Measurements from ENCODE around the gene UBALD2. TPM values are rescaled to one million over a fixed set of nuclear protein-coding genes. Genes with fewer than 3 reads are reported as not detected.
"Not testable (repeated sequence)": the region's sequence is repeated elsewhere in the genome, so short reads cannot be mapped to it uniquely, and the experiment has no call there.

UBALD2 gene
- total RNA-seq, 2 donors from 2014 or later: 36.0 to 46.0 TPM

GRCh38 chr17:76297436-76297835 lies 32.3 kb downstream of the UBALD2 start:
- no peak overlapping the region for H3K27ac ChIP-seq (ENCODE audit: low read depth, low read length)
- no peaks in the 10 kb centered on the region for H3K4me1 ChIP-seq (ENCODE audit: control insufficient read depth, insufficient read depth, low read length)
- 98 to 100% methylated on average over 2 to 3 of the region's 3 CpGs for WGBS, 2 experiments (ENCODE audit: insufficient coverage in 1 of 2, insufficient read length in 1 of 2)
- Mint-ChIP-seq H3K36me3 (ENCODE audit: low read depth) (peaks cover 12% of the 10 kb centered on the region), H3K9me3 (no peaks in the 10 kb centered on the region), H3K4me1 (no peaks in the 10 kb centered on the region), H3K27ac (no peak overlapping the region), H3K4me3 (no peak overlapping the region), H3K27me3 (ENCODE audit: insufficient read depth) (no peaks in the 10 kb centered on the region)
- H3K36me3 ChIP-seq (ENCODE audit: control insufficient read depth, insufficient read depth, low read length): no peaks in the 10 kb centered on the region
- H3K4me3 ChIP-seq (ENCODE audit: low read length): no peak overlapping the region
- DNase-seq: no peak
- no peaks in the 10 kb centered on the region for H3K9me3 ChIP-seq (ENCODE audit: control insufficient read depth, low read length)
- no peak overlapping the region for H3K9ac ChIP-seq (ENCODE audit: extremely low read depth, low read length, poor library complexity, severe bottlenecking)
- no peak for TF ChIP-seq CTCF (conservative IDR thresholded peaks at IDR 0.05)
- no peaks in the 10 kb centered on the region for H3K27me3 ChIP-seq (ENCODE audit: control insufficient read depth, insufficient read depth, low read length, poor library complexity, severe bottlenecking)

DNA sequence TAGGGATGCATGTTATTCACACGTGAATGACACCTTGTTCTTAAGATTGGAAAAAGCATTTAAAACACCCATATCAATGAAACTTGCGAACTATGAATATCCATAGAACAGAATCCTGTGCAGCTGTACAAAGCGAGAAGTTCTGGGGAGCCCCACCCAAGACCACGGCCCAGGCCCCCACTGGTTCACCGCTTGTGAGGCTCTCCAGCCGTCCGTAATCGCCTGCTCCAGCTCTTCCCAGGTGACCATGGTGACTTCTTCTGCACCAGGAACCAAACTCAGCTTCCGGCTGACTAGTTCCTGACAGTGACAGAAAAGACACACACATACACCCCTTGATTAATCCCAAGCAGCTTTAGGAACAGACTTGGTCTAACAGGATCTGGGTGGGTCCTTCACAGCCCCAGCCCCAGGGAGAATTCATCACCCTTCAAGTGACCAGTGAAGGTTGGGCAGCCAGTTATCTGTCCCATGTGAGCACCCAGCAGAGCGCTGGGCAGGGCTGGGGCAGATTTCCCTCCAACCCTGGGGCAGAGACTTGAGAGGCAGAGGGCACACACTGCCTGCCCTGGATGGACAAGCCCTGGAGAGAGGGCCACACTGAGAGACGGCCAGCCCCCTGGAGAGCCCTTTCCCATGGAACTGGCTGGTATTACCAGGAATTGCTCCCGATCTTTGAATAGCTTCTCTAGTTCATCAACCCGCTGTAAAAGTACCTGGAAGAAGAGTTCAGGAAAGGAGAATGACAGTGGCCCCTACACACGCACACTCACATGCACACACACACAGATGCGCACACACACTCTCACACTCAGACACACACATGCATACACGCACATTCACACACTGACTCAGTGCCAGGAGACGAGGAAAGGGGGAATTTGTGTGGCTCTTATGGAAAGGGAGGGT lies 39.3 kb downstream of the UBALD2 start:
- WGBS, 2 experiments (ENCODE audit: insufficient coverage in 1 of 2, insufficient read length in 1 of 2): 91 to 92% methylated on average over 9 to 15 of the region's 17 CpGs
- Mint-ChIP-seq H3K4me1 (no peaks in the 10 kb centered on the region), H3K27ac (no peak overlapping the region)

DNA sequence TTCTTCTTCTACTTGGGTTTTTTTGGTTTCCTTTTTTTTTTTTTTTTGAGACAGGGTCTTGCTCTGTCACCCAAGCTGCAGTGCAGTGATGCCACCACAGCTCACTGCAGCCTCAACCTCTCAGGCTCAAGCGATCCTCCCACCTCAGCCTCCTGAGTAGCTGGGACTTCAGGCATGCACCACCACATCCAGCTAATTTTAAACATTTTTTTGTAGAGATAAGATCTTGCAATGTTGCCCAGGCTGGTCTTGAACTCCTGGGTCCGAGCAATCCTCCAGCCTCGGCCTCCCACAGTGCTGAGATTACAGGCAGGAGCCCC lies 39.9 kb downstream of the UBALD2 start:
- WGBS, 2 experiments (ENCODE audit: insufficient coverage in 1 of 2, insufficient read length in 1 of 2): 95 to 100% methylated on average over 2 to 3 of the region's 3 CpGs
- H3K4me1 ChIP-seq (ENCODE audit: control insufficient read depth, insufficient read depth, low read length); H3K27ac Mint-ChIP-seq; H3K27me3 ChIP-seq (ENCODE audit: control insufficient read depth, insufficient read depth, low read length, poor library complexity, severe bottlenecking); DNase-seq; H3K27me3 Mint-ChIP-seq (ENCODE audit: insufficient read depth); H3K4me3 ChIP-seq (ENCODE audit: low read length); H3K9me3 ChIP-seq (ENCODE audit: control insufficient read depth, low read length); H3K4me1 Mint-ChIP-seq; H3K9me3 Mint-ChIP-seq; H3K9ac ChIP-seq (ENCODE audit: extremely low read depth, low read length, poor library complexity, severe bottlenecking); H3K27ac ChIP-seq (ENCODE audit: low read depth, low read length); H3K4me3 Mint-ChIP-seq: not testable (repeated sequence)
- peaks cover 10% of the 10 kb centered on the region for H3K36me3 Mint-ChIP-seq (ENCODE audit: low read depth)
- peaks cover 12% of the 10 kb centered on the region for H3K36me3 ChIP-seq (ENCODE audit: control insufficient read depth, insufficient read depth, low read length)

More for the DNA sequence above, 39.3 kb downstream of the UBALD2 start:
- no peak overlapping the region for H3K4me3 ChIP-seq (ENCODE audit: low read length)
- H3K27me3 ChIP-seq (ENCODE audit: control insufficient read depth, insufficient read depth, low read length, poor library complexity, severe bottlenecking): no peaks in the 10 kb centered on the region
- H3K4me3 Mint-ChIP-seq: no peak overlapping the region
- no peak for TF ChIP-seq CTCF (conservative IDR thresholded peaks at IDR 0.05)
- no peaks in the 10 kb centered on the region for H3K27me3 Mint-ChIP-seq (ENCODE audit: insufficient read depth)
- H3K9ac ChIP-seq (ENCODE audit: extremely low read depth, low read length, poor library complexity, severe bottlenecking): no peak overlapping the region
- no peaks in the 10 kb centered on the region for H3K4me1 ChIP-seq (ENCODE audit: control insufficient read depth, insufficient read depth, low read length)
- H3K9me3 ChIP-seq (ENCODE audit: control insufficient read depth, low read length): no peaks in the 10 kb centered on the region
- H3K36me3 ChIP-seq (ENCODE audit: control insufficient read depth, insufficient read depth, low read length): peaks cover 8% of the 10 kb centered on the region
- peaks cover 8% of the 10 kb centered on the region for H3K36me3 Mint-ChIP-seq (ENCODE audit: low read depth)
- no peaks in the 10 kb centered on the region for H3K9me3 Mint-ChIP-seq
- no peak for DNase-seq
- no peak overlapping the region for H3K27ac ChIP-seq (ENCODE audit: low read depth, low read length)

Measured in endodermal cell (in vitro differentiated cells).